GM12878 (cell line): ENCODE data around the gene PRRT1. TPM values are rescaled to one million over a fixed set of nuclear protein-coding genes. Genes with fewer than 3 reads are reported as not detected.

Source experiments
- EP300 ChIP-seq, 2 experiments: fragments of 150-350 bp in 1 of 2; IDR thresholded peaks; 2 replicates each; pipeline ENCODE4 v1.6.1; 2011 to 2012; ENCODE audit warnings: low read depth in 2 of 2, low read length in 2 of 2, borderline replicate concordance in 1 of 2, improper control_type of control experiment in 1 of 2, inconsistent platforms in 1 of 2; ENCODE audit not compliant: control insufficient read depth in 1 of 2
- GATAD2B ChIP-seq: fragments of 450-650 bp; conservative IDR thresholded peaks from 2 replicates; pipeline ENCODE4 v1.6.1; 2017; ENCODE audit warnings: low read depth, mild to moderate bottlenecking, moderate library complexity
- HCFC1 ChIP-seq: fragments of 150-350 bp; IDR thresholded peaks from 2 replicates; pipeline ENCODE4 v1.6.1; 2014; ENCODE audit warnings: low read length
- IKZF2 ChIP-seq, 2 experiments: fragments of 450-650 bp; IDR thresholded peaks; 2 replicates each; pipeline ENCODE4 v1.6.1; 2017; ENCODE audit warnings: mild to moderate bottlenecking in 2 of 2, moderate library complexity in 2 of 2
- MYC ChIP-seq: IDR thresholded peaks from 2 replicates; pipeline ENCODE4 v1.6.1; 2011; ENCODE audit warnings: mild to moderate bottlenecking, low read length, moderate library complexity, inconsistent platforms; ENCODE audit not compliant: insufficient read depth, insufficient replicate concordance, insufficient read length, severe bottlenecking
- ZNF592 ChIP-seq: fragments of 450-650 bp; IDR thresholded peaks from 2 replicates; pipeline ENCODE4 v1.6.1; 2017; ENCODE audit warnings: mild to moderate bottlenecking, moderate library complexity
- ZNF622 ChIP-seq: fragments of 450-650 bp; IDR thresholded peaks from 2 replicates; pipeline ENCODE4 v1.6.1; 2017; ENCODE audit warnings: mild to moderate bottlenecking, inconsistent platforms
- polyA plus RNA-seq, 11 experiments: library from polyadenylated mRNA; depleted of rRNA in 4 of 11; unstranded in 6 of 11; stranded (reverse) in 5 of 11; fragments of >200 nt; fragmentation: Nextera tagmentation in 4 of 11; fragmentation: Illumina TruSeq in 1 of 11; extraction: Ambion mirVana in 4 of 11; extraction: Trizol in 1 of 11; gene quantifications; 1 replicate in 1 of 11; 2 replicates in 10 of 11; pipeline versions ENCODE4 v1.2.1 to v1.2.3, GENCODE V29; 2011 to 2016; ENCODE audit warnings: inconsistent platforms in 2 of 11, missing spikeins in 2 of 11, low read depth in 1 of 11
- total RNA-seq, 4 experiments: library from RNA; depleted of rRNA in 3 of 4; stranded (reverse); fragments of >200 nt in 3 of 4; fragmentation: Illumina TruSeq in 1 of 4; extraction: Trizol in 1 of 4; gene quantifications; 2 replicates each; pipeline versions ENCODE4 v1.2.1 to v1.2.3, GENCODE V29; 2013 to 2021
- TF ChIP-seq, protein P1 (sequence below): fragments of 450-650 bp; IDR thresholded peaks from 2 replicates; pipeline ENCODE4 v1.6.1; 2017; ENCODE audit warnings: low read depth, mild to moderate bottlenecking, moderate library complexity

The PRRT1 gene
- total and polyA plus RNA-seq, 10 of the 15 experiments (the other 5 are each of a cell fraction or from before 2014, with no cell fraction given): 0.04 to 0.15 (median 0.10) TPM; not detected in 6

- no peak for TF ChIP-seq ZNF592
- TF ChIP-seq GATAD2B: no peak
- 0 out of 2 replicates have a peak, but pooled peaks have one; percentile 27 for TF ChIP-seq HCFC1
- TF ChIP-seq MYC: no peak
- TF ChIP-seq, protein P1, sequence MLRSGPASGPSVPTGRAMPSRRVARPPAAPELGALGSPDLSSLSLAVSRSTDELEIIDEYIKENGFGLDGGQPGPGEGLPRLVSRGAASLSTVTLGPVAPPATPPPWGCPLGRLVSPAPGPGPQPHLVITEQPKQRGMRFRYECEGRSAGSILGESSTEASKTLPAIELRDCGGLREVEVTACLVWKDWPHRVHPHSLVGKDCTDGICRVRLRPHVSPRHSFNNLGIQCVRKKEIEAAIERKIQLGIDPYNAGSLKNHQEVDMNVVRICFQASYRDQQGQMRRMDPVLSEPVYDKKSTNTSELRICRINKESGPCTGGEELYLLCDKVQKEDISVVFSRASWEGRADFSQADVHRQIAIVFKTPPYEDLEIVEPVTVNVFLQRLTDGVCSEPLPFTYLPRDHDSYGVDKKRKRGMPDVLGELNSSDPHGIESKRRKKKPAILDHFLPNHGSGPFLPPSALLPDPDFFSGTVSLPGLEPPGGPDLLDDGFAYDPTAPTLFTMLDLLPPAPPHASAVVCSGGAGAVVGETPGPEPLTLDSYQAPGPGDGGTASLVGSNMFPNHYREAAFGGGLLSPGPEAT: no peak
- TF ChIP-seq IKZF2 (IDR thresholded peaks at IDR 0.05): no peak
- TF ChIP-seq EP300 (IDR thresholded peaks at IDR 0.05; ENCODE audit: borderline replicate concordance in 1 of 2, control insufficient read depth in 1 of 2, low read depth in 2 of 2, low read length in 2 of 2): no peak
- no peak for TF ChIP-seq ZNF622
These were observed 24.2 kb upstream of the PRRT1 start, which contains the start of gene AGPAT1 (continued) for GRCh38 chr6:32175711-32176475.
